DOHH2 (cell line): ENCODE data around the gene POLR2C.

Experiments used
- H3F3A ChIP-seq: fragments of 200-600 bp; sonication (generic), shearing (Covaris generic); 2 replicates; pipeline ENCODE4 v1.6.0; 2016; ENCODE audit warnings: antibody characterized with exemption, mild to moderate bottlenecking; ENCODE audit not compliant: control insufficient read depth, insufficient read depth
- H3K27ac ChIP-seq: fragments of 200-600 bp; sonication (generic); 2 replicates; pipeline ENCODE4 v1.5.1; 2014; ENCODE audit warnings: low read depth, mild to moderate bottlenecking, low read length, moderate library complexity
- H3K27me3 ChIP-seq: fragments of 200-600 bp; sonication (generic); 2 replicates; pipeline ENCODE4 v1.6.1; 2014; ENCODE audit warnings: mild to moderate bottlenecking, low read length, mixed read lengths; ENCODE audit not compliant: control insufficient read depth
- H3K36me3 ChIP-seq: fragments of 200-600 bp; sonication (generic); 2 replicates; pipeline ENCODE4 v1.6.1; 2014; ENCODE audit warnings: mild to moderate bottlenecking, low read length, moderate library complexity, mixed read lengths; ENCODE audit not compliant: control insufficient read depth
- H3K4me1 ChIP-seq: fragments of 200-600 bp; sonication (generic); 2 replicates; pipeline ENCODE4 v1.6.1; 2014; ENCODE audit warnings: mild to moderate bottlenecking, low read length, mixed read lengths; ENCODE audit not compliant: control insufficient read depth
- H3K4me2 ChIP-seq: fragments of 200-600 bp; sonication (generic); 2 replicates; pipeline ENCODE4 v1.6.0; 2014; ENCODE audit warnings: mild to moderate bottlenecking, low read length, moderate library complexity
- H3K4me3 ChIP-seq: fragments of 200-600 bp; sonication (generic); 2 replicates; pipeline ENCODE4 v1.5.1; 2014; ENCODE audit warnings: mild to moderate bottlenecking, low read length, mixed read lengths
- H3K79me2 ChIP-seq: fragments of 200-600 bp; sonication (generic); 2 replicates; pipeline ENCODE4 v1.6.1; 2014; ENCODE audit warnings: mild to moderate bottlenecking, low read length, mixed read lengths; ENCODE audit not compliant: control insufficient read depth
- H3K9me2 ChIP-seq: fragments of 200-600 bp; sonication (generic); replicated peaks from 2 replicates; pipeline ENCODE4 v1.6.1; 2014; ENCODE audit warnings: mild to moderate bottlenecking, low read length, mixed read lengths; ENCODE audit not compliant: control insufficient read depth
- H3K9me3 ChIP-seq: fragments of 200-600 bp; sonication (generic); 2 replicates; pipeline ENCODE4 v1.6.1; 2014; ENCODE audit warnings: antibody characterized with exemption, low read length, mixed read lengths; ENCODE audit not compliant: control insufficient read depth, insufficient read depth
- H4K20me1 ChIP-seq: fragments of 200-600 bp; sonication (generic); 2 replicates; pipeline ENCODE4 v1.6.0; 2014; ENCODE audit warnings: low read depth, mild to moderate bottlenecking, antibody characterized with exemption, low read length, moderate library complexity; ENCODE audit not compliant: control insufficient read depth, insufficient read depth
- EZH2phosphoT487 ChIP-seq: fragments of 200-600 bp; sonication (generic); IDR thresholded peaks from 2 replicates; pipeline ENCODE4 v1.6.1; 2017; ENCODE audit warnings: borderline replicate concordance, mild to moderate bottlenecking, antibody characterized with exemption, low read length, moderate library complexity, mixed read lengths
- TF ChIP-seq, protein P1 (sequence below): fragments of 200-600 bp; sonication (generic); IDR thresholded peaks from one replicate; pipeline ENCODE4 v1.5.1; 2014; ENCODE audit warnings: antibody characterized with exemption, mild to moderate bottlenecking, low read depth, low read length; ENCODE audit not compliant: poor library complexity, severe bottlenecking

Gene POLR2C

GRCh38 chr16:57518922-57519321 lies 56.4 kb downstream of the POLR2C start:
- peaks cover 25% of the 10 kb centered on the region for H3K4me1 ChIP-seq
- no peak overlapping the region for H3K4me3 ChIP-seq
- no peaks in the 10 kb centered on the region for H3K27me3 ChIP-seq
- H3K79me2 ChIP-seq = no peaks in the 10 kb centered on the region
- no peaks in the 10 kb centered on the region for H3K9me2 ChIP-seq
- peaks cover 4% of the 10 kb centered on the region for H3K36me3 ChIP-seq
- peaks cover 12% of the 10 kb centered on the region for H3F3A ChIP-seq
- TF ChIP-seq, protein P1, sequence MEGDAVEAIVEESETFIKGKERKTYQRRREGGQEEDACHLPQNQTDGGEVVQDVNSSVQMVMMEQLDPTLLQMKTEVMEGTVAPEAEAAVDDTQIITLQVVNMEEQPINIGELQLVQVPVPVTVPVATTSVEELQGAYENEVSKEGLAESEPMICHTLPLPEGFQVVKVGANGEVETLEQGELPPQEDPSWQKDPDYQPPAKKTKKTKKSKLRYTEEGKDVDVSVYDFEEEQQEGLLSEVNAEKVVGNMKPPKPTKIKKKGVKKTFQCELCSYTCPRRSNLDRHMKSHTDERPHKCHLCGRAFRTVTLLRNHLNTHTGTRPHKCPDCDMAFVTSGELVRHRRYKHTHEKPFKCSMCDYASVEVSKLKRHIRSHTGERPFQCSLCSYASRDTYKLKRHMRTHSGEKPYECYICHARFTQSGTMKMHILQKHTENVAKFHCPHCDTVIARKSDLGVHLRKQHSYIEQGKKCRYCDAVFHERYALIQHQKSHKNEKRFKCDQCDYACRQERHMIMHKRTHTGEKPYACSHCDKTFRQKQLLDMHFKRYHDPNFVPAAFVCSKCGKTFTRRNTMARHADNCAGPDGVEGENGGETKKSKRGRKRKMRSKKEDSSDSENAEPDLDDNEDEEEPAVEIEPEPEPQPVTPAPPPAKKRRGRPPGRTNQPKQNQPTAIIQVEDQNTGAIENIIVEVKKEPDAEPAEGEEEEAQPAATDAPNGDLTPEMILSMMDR = no peak
- no peak for TF ChIP-seq EZH2phosphoT487
- H3K27ac ChIP-seq = no peak overlapping the region
- H3K4me2 ChIP-seq = no peak overlapping the region
- H3K9me3 ChIP-seq = no peaks in the 10 kb centered on the region
- no peaks in the 10 kb centered on the region for H4K20me1 ChIP-seq

- no peaks in the 10 kb centered on the region for H3K9me3 ChIP-seq
- TF ChIP-seq, protein P1 = peak; percentile 99
- TF ChIP-seq EZH2phosphoT487 = no peak
- H4K20me1 ChIP-seq = no peaks in the 10 kb centered on the region
- H3K4me1 ChIP-seq = peaks cover 29% of the 10 kb centered on the region
- H3F3A ChIP-seq = peaks cover 12% of the 10 kb centered on the region
- H3K79me2 ChIP-seq = no peaks in the 10 kb centered on the region
- no peaks in the 10 kb centered on the region for H3K9me2 ChIP-seq
- H3K27me3 ChIP-seq = no peaks in the 10 kb centered on the region
- H3K36me3 ChIP-seq = peaks cover 4% of the 10 kb centered on the region
- H3K4me3 ChIP-seq = no peak overlapping the region
- no peak overlapping the region for H3K4me2 ChIP-seq
- no peak overlapping the region for H3K27ac ChIP-seq
Observed at GRCh38 chr16:57519796-57520360, 57.4 kb downstream of the POLR2C start.
